ENCODE measurements around the gene SARS1. TPM values are rescaled to one million over a fixed set of nuclear protein-coding genes. Genes with fewer than 3 reads are reported as not detected.

The SARS1 gene
- total and polyA plus RNA-seq, 9 donors = 83.7 to 317 (median 119) TPM

DNA sequence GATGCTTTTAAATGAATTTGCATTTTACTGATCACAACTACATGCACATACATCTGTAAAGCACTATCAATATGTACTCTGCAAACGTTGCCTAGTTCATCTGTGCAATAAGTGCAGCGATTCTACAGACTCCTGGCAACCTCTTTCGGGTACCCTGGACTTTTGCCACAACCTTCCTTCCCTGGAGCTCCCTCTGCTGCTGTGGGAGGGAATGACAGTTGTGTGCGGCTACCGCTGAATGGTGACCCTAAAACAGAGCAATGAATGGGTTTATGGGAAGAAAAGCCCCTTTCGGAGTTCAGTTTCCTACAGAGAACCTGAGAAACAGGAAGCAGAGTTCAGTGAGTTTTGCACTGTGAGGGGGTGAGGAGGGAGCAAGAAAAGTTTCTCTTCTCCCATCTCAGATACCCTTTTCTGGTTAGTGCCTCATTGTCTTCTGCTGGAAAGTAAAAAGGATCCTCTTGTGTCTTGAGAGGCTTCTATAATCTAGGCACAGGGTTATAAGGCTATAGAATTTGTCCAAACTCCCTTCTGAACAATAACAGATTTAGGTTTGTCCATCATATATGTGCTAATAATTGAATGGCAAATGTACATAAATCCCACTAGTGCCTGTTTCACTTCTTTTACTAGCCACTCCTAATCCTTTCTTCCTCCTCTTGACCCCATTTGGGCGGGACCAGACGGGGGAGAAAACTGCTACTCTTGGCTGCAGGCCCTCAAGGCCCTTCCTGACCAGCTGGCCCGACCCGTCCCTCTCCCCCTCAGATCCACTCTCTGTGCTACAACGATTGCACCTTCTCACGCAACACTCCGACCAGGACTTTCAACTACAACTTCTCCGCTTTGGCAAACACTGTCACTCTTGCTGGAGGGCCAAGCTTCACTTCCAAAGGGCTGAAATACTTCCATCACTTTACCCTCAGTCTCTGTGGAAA is 19.8 kb upstream of the SARS1 start:
- no peaks in the 10 kb centered on the region for H3K4me1 ChIP-seq (ENCODE audit: insufficient read depth)
- DNase-seq = peak; percentile 24 to 63 (median 46)
- intact Hi-C loops (cut with DNase I) = no loop called here
- TF ChIP-seq POLR2A (IDR thresholded peaks at IDR 0.05) = no peak
- TF ChIP-seq, protein P1, sequence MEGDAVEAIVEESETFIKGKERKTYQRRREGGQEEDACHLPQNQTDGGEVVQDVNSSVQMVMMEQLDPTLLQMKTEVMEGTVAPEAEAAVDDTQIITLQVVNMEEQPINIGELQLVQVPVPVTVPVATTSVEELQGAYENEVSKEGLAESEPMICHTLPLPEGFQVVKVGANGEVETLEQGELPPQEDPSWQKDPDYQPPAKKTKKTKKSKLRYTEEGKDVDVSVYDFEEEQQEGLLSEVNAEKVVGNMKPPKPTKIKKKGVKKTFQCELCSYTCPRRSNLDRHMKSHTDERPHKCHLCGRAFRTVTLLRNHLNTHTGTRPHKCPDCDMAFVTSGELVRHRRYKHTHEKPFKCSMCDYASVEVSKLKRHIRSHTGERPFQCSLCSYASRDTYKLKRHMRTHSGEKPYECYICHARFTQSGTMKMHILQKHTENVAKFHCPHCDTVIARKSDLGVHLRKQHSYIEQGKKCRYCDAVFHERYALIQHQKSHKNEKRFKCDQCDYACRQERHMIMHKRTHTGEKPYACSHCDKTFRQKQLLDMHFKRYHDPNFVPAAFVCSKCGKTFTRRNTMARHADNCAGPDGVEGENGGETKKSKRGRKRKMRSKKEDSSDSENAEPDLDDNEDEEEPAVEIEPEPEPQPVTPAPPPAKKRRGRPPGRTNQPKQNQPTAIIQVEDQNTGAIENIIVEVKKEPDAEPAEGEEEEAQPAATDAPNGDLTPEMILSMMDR (IDR thresholded peaks at IDR 0.05) = no peak
- no peaks in the 10 kb centered on the region for H3K9me3 ChIP-seq
- H3K27ac ChIP-seq = no peak overlapping the region
- WGBS, 3 donors = 37 to 43% (median 40%) methylated on average over 14 of the region's 14 CpGs
- no peaks in the 10 kb centered on the region for H3K36me3 ChIP-seq
- peaks cover 2% of the 10 kb centered on the region for H3K27me3 ChIP-seq
- no peak overlapping the region for H3K4me3 ChIP-seq

DNA sequence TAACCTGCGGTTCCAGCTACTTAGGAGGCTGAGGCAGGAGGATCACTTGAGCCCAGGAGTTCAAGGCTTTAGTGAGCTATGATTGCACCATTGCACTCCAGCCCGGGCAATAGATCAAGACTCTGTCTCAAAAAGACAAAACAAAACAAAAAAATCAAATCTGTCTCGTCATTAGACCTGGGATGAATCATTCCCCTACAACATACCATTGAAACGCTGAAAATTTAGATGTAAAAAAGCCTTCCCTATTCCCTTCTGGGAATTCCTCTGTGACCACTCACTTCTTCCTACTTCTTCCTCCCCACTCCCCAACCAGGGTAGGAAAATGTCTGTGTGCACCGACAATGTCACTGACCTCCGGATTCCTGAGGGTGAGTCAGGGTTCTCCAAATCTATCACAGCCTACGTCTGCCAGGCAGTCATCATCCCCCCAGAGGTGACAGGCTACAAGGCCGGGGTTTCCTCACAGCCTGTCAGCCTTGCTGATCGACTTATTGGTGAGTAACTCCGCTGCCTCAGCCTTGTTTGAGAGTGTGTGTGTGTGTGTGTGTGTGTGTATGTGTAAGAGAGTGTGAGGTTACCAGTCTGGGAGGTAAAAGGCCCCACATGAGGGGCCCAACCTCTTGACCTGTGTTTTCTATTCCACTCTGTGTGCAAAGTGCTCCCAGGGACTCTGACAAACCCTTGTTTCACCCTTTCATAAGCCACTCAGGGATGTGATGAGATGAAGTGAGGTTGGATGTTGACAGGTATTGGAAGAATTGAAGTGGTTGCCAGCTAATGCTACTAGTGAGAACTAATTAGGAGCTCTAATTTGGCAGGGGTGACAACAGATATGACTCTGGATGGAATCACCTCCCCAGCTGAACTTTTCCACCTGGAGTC is 16.3 kb upstream of the SARS1 start:
- no peak for DNase-seq
- Histone ChIP-seq H3K4me3 (no peak overlapping the region), H3K9me3 (no peaks in the 10 kb centered on the region), H3K27ac (no peak overlapping the region), H3K4me1 (ENCODE audit: insufficient read depth) (no peaks in the 10 kb centered on the region), H3K36me3 (no peaks in the 10 kb centered on the region), H3K27me3 (peaks cover 2% of the 10 kb centered on the region)
- TF ChIP-seq EP300 (IDR thresholded peaks at IDR 0.05) = no peak
- TF ChIP-seq POLR2A (IDR thresholded peaks at IDR 0.05) = no peak
- TF ChIP-seq, protein P1 (IDR thresholded peaks at IDR 0.05) = no peak
- intact Hi-C loops (cut with DNase I) = no loop called here
- 22 to 43% (median 41%) methylated on average over 10 of the region's 10 CpGs for WGBS, 3 donors

DNA sequence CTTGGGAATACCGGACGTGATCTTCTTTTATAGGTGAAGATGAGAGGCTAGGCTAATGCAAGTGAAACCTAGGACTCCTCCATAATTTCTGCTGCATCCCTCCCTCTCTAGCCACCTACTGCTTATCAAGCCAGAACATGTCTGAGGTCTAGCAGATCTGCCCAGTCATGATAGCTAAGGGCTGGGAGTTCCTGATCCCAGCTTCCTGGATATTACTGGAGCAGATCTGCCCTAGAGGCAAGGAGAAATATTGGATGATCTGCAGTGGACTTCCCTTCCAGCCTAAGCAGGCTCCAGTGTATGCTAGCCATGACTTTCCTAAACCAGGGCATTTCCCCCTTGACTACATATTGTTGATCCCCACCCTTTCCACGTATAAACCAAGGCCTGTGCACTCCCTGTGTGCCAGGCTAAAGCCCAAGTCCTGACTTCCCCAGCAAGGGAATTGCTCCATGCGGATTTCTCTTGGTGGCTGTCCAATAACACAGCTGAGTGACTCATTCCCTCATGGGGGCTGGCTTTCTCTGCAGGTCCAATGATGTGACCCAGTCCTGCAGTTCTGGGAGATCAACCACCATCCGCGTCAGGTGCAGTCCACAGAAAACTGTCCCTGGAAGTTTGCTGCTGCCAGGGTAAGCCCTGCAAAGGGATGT is 15.5 kb upstream of the SARS1 start:
- Histone ChIP-seq H3K4me3 (no peak overlapping the region), H3K27ac (no peak overlapping the region), H3K4me1 (ENCODE audit: insufficient read depth) (no peaks in the 10 kb centered on the region), H3K27me3 (peaks cover 2% of the 10 kb centered on the region), H3K9me3 (no peaks in the 10 kb centered on the region), H3K36me3 (no peaks in the 10 kb centered on the region)
- DNase-seq = peak in 2 of 5 donors; percentile 32 to 44
- 43 to 59% (median 53%) methylated on average over 6 of the region's 6 CpGs for WGBS, 3 donors
- intact Hi-C loops (cut with DNase I) = no loop called here
- no peak for TF ChIP-seq EP300 (IDR thresholded peaks at IDR 0.05)
- TF ChIP-seq POLR2A (IDR thresholded peaks at IDR 0.05) = no peak
- TF ChIP-seq, protein P1 (IDR thresholded peaks at IDR 0.05) = no peak

DNA sequence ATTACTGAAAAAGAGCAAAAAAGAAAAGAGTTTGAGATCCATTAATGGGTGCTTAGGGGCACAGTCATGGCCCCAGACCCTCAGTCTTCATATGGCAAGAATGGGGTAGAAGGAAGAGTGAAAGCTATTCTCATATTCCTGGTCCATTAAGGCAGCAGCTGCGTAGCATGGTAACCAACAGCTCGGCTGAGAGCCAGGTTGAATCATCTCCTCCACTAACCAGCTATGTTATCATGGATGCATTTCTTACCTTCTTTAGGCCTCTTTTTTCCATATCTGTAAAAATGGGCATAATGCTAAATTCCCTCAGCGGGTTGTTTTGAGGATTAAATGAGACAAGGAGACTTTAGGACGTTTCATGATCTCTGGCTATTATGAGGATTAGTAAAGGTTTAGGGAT is 15.0 kb upstream of the SARS1 start:
- 82 to 90% (median 85%) methylated on average over 4 of the region's 4 CpGs for WGBS, 3 donors
- intact Hi-C loops (cut with DNase I) = no loop called here
- no peak for DNase-seq

More for the DNA sequence above, 15.0 kb upstream of the SARS1 start:
- TF ChIP-seq EP300 (IDR thresholded peaks at IDR 0.05) = no peak
- TF ChIP-seq, protein P1 (IDR thresholded peaks at IDR 0.05) = no peak
- Histone ChIP-seq H3K27ac (no peak overlapping the region), H3K36me3 (no peaks in the 10 kb centered on the region), H3K4me3 (no peak overlapping the region), H3K4me1 (ENCODE audit: insufficient read depth) (no peaks in the 10 kb centered on the region), H3K9me3 (no peaks in the 10 kb centered on the region), H3K27me3 (peaks cover 2% of the 10 kb centered on the region)
